Heart left ventricle (tissue), 16 donors: Measurements from ENCODE around the gene CD8B2. TPM values are rescaled to one million over a fixed set of nuclear protein-coding genes. Genes with fewer than 3 reads are reported as not detected.

Source experiments
- ATAC-seq, 4 donors: fragments of 200-7000 bp; cut with Tn5 transposase; one replicate each; pipeline ENCODE4 v1.9.1; 2020 to 2022; ENCODE audit warnings: moderate library complexity in 4 of 4, mild to moderate bottlenecking in 3 of 4, moderate number of reproducible peaks in 1 of 4
- DNase-seq, 5 donors: peaks; one replicate each; pipeline ENCODE4 v3.0.0-alpha.2; 2020
- H3K27ac ChIP-seq, 12 donors: fragments of 200-600 bp; sonication (generic) in 4 of 12; one replicate each; pipeline versions ENCODE4 v1.5.0 to v1.8.0; 2016 to 2022; ENCODE audit warnings: mild to moderate bottlenecking in 2 of 12
- H3K27me3 ChIP-seq, 9 donors: fragments of 200-600 bp; sonication (generic) in 2 of 9; one replicate each; pipeline versions ENCODE4 v1.5.1 to v1.8.0; 2016 to 2022; ENCODE audit warnings: mild to moderate bottlenecking in 3 of 9
- H3K36me3 ChIP-seq, 9 donors: fragments of 200-600 bp; sonication (generic) in 2 of 9; one replicate each; pipeline versions ENCODE4 v1.5.0 to v1.8.0; 2018 to 2022; ENCODE audit warnings: mild to moderate bottlenecking in 2 of 9
- H3K4me1 ChIP-seq, 12 donors: fragments of 200-600 bp; sonication (generic) in 4 of 12; one replicate each; pipeline versions ENCODE4 v1.5.0 to v1.8.0; 2016 to 2022; ENCODE audit warnings: mild to moderate bottlenecking in 3 of 12
- H3K4me3 ChIP-seq, 12 donors: fragments of 200-600 bp; sonication (generic) in 4 of 12; one replicate each; pipeline versions ENCODE4 v1.5.0 to v1.8.0; 2017 to 2022; ENCODE audit warnings: mild to moderate bottlenecking in 9 of 12, moderate library complexity in 4 of 12
- H3K9me3 ChIP-seq, 12 donors: fragments of 200-600 bp; sonication (generic) in 4 of 12; one replicate each; pipeline versions ENCODE4 v1.5.0 to v1.8.0; 2016 to 2022; ENCODE audit warnings: mild to moderate bottlenecking in 1 of 12
- CTCF ChIP-seq, 12 donors: fragments of 200-600 bp; sonication (generic) in 4 of 12; IDR thresholded peaks; one replicate each; pipeline versions ENCODE4 v1.5.0 to v1.8.0; 2018 to 2022; ENCODE audit warnings: antibody characterized with exemption in 12 of 12, mild to moderate bottlenecking in 5 of 12
- POLR2A ChIP-seq, 2 donors: fragments of 450-650 bp; IDR thresholded peaks; one replicate each; pipeline ENCODE4 v1.6.1; 2017; ENCODE audit warnings: antibody characterized with exemption in 2 of 2, mild to moderate bottlenecking in 2 of 2, moderate library complexity in 2 of 2
- WGBS, 4 donors: extraction: QIAGEN DNeasy Blood & Tissue Kit in 2 of 4; methylation state at CpG; one replicate each; pipeline versions ENCODE4 v1.1.5 to v1.1.7; 2013 to 2018; 5-methylcytosine and 5-hydroxymethylcytosine counted together
- intact Hi-C, 10 donors: fragments of 100-400 bp; cut with DNase I; formaldehyde crosslinking; loops; one replicate each; pipeline versions ENCODE4 v1.11.1 to v1.14.2; 2022
- polyA plus RNA-seq, 2 donors: library from polyadenylated mRNA; stranded (reverse); fragments of 200-250 nt; gene quantifications; one replicate each; pipeline ENCODE4 v1.2.3, GENCODE V29; 2013
- total RNA-seq, 9 donors: library from RNA; depleted of rRNA in 2 of 9; stranded (reverse); fragments of >200 nt in 2 of 9; fragmentation: NEBNext Ultra II Directional in 3 of 9; extraction: Animal tissue kit (Norgen Biotek cat#: 25700) in 3 of 9; gene quantifications; one replicate each; pipeline versions ENCODE4 v1.1.0 to v1.2.4, GENCODE V29; 2016 to 2023
- donor health status: ischemic (EF 13 %, LVEDD 7.1; RV severe dilation, severe dysfunction).
- donor health status: healthy with polysubstance abuse.
- donor health status: DM: no; HTN: yes; CAD: no.
- donor health status: DM: no; HTN: no; CAD: no.
- donor health status: ischemic (EF 25% LVEDD 6.9; RV normal size, moderate dysfunction).
- donor health status: ischemic (EF 25% LVEDD 5.7; RV mildly dilated, moderate dysfunction).
- donor health status: healthy.
- donor health status: DM: yes; HTN: yes; CAD: no.
- donor health status: ischemic (EF 35%, LVEDD 5.7; RV mildly dilated, moderate dysfunction).
- donor health status: nonischemic (EF 11% LVEDD 7.7; RV severe dilation, severe dysfunction).
- donor health status: DM: yes; HTN: yes; CAD: no.
- donor health status: PGD.
- donor health status: ischemic (EF 29% LVEDD 5.4; RV normal size, mild dysfunction).
- donor health status: nonischemic (EF 23%, LVEDD 6.1; RV moderate dilation, normal function).

Gene CD8B2
- total and polyA plus RNA-seq, 11 donors: 0.21 TPM; not detected in 10

GRCh38 chr2:106517329-106517728 is 30.2 kb downstream of the CD8B2 start:
- TF ChIP-seq CTCF (IDR thresholded peaks at IDR 0.05) (no peak), POLR2A (IDR thresholded peaks at IDR 0.05) (no peak)
- Histone ChIP-seq H3K27ac (no peak overlapping the region), H3K4me3 (no peak overlapping the region), H3K27me3 (no peaks in the 10 kb centered on the region), H3K9me3 (no peaks in the 10 kb centered on the region), H3K36me3 (no peaks in the 10 kb centered on the region), H3K4me1 (peaks cover 0 to 1% (median 0%) of the 10 kb centered on the region in 12 donors)
- ATAC-seq (no peak), DNase-seq (no peak)
- intact Hi-C loops: no loop called here
- 91 to 94% (median 93%) methylated on average over 11 of the region's 11 CpGs for WGBS, 4 donors

GRCh38 chr2:106519767-106520166 is 32.6 kb downstream of the CD8B2 start:
- no peak for ATAC-seq
- peaks cover 0 to 13% (median 0%) of the 10 kb centered on the region in 12 donors for H3K9me3 ChIP-seq

GRCh38 chr2:106521016-106521415 is 33.9 kb downstream of the CD8B2 start:
- TF ChIP-seq POLR2A (IDR thresholded peaks at IDR 0.05) (no peak), CTCF (IDR thresholded peaks at IDR 0.05) (no peak)

More at GRCh38 chr2:106519767-106520166, 32.6 kb downstream of the CD8B2 start:
- WGBS, 4 donors: 71 to 75% (median 73%) methylated on average over 5 of the region's 5 CpGs
- TF ChIP-seq POLR2A (IDR thresholded peaks at IDR 0.05) (no peak), CTCF (IDR thresholded peaks at IDR 0.05) (no peak)
- Histone ChIP-seq H3K4me3 (no peak overlapping the region), H3K27ac (no peak overlapping the region), H3K4me1 (no peaks in the 10 kb centered on the region), H3K27me3 (no peaks in the 10 kb centered on the region), H3K36me3 (no peaks in the 10 kb centered on the region)
- DNase-seq: no peak
- intact Hi-C loops: no loop called here

GRCh38 chr2:106523976-106524665 is 37.0 kb downstream of the CD8B2 start:
- DNase-seq: no peak
- intact Hi-C loops: no loop called here

More at GRCh38 chr2:106521016-106521415, 33.9 kb downstream of the CD8B2 start:
- no peak for ATAC-seq
- intact Hi-C loops: no loop called here
- 79 to 83% (median 82%) methylated on average over 9 of the region's 9 CpGs for WGBS, 4 donors
- Histone ChIP-seq H3K27me3 (no peaks in the 10 kb centered on the region), H3K36me3 (no peaks in the 10 kb centered on the region), H3K4me1 (no peaks in the 10 kb centered on the region), H3K4me3 (no peak overlapping the region), H3K9me3 (peaks cover 0 to 13% (median 0%) of the 10 kb centered on the region in 12 donors), H3K27ac (no peak overlapping the region)
- no peak for DNase-seq

More at GRCh38 chr2:106523976-106524665, 37.0 kb downstream of the CD8B2 start:
- TF ChIP-seq POLR2A (IDR thresholded peaks at IDR 0.05): no peak
- peaks cover 0 to 4% (median 0%) of the 10 kb centered on the region in 12 donors for H3K4me1 ChIP-seq
- H3K9me3 ChIP-seq: peaks cover 0 to 13% (median 0%) of the 10 kb centered on the region in 12 donors
- ATAC-seq: no peak
- no peak overlapping the region for H3K27ac ChIP-seq
- WGBS, 4 donors: 84 to 89% (median 87%) methylated on average over 5 to 6 of the region's 6 CpGs
- no peaks in the 10 kb centered on the region for H3K36me3 ChIP-seq
- H3K27me3 ChIP-seq: peaks cover 0 to 5% (median 0%) of the 10 kb centered on the region in 9 donors
- no peak overlapping the region for H3K4me3 ChIP-seq
